Measurements from ENCODE around the gene PTPRN2.

The PTPRN2 gene

DNA sequence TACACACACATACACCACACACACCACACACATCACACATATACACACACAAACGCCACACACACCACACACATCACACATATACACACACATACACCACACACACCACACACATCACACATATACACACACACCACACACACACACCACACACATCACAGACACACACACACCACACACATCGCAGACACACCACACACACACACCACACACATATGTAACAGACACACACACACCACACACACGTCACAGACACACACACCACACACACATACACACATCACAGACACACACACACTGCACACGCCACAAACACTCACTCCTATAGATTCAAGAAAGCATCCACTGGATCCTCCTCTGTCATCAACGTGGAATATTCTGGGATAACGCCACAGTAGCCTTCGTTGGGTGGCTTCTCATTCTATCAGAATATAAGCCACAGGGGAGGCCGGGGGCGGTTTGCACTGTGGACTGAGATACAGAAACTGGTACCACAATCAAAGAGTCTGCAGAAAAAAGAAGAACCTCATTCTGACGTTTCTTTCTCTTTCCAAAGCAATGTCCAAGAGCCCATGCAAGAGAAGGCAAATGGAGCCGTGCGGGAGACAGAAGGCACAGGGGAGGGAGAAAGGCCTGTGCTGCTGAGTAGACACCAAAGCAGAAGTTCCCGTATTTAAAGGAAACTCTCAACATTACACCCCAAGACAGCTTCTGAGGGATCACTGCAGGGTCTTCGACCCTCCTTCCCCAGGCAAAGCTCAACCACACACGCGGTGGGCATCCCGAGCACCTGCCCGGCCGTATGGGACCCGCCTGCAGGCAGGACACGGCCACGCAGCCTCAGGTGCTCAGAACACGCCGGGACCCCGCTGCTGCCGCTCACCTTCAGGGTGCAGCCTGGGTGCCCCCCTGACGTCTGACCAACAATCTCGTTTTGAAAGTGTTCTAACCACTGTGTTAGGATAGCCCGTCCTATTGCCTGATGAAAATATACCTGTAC is 929.6 kb downstream of the PTPRN2 start:
- DNase-seq: no peak

DNA sequence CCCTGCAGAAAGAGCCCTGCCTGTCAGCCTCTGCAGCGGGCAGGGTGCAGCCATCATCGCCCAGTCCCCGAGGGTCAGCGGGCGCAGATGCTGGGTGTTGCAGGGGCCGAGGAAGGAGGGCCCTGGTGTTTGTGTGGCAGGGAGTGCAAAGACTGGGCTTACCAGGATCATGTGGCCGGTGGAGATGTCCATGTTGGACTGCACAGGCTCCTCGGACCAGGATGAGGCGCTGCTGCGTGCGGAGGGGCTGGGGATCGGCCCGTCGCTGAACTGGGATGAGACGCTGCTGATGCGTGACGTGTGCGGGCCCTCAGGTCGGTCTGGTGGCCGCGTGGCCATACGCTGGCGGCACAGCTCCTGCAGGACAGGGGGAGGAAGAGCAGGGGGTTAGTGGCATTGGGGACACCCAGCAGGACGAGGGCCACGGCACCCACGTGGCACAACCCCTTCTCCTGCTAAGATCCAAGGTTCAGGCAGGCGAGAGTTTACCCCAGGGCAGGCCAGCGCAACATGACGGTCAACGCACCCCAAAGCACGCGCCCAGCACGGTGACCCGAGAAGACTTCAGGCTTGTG is 931.3 kb downstream of the PTPRN2 start:
- no peak for DNase-seq

DNA sequence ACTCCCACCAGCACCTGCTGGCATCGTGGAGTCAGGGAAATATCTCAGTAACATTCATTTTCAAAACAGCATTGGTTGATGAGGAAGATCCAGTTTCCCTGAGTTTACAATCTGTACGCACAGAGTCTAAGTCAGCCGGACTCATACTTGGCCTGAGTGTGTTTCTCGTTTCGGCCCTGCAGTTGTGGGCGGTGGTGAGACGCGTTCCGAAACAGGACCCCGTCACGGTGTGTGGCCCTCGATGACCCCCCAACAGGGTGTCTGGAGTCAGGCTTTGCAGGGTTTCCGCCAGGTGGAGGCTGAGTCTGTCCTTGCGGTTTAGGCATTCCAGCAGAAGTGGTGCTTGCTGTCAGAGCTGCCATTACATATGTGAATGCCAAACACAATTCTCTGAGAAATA is 933.3 kb downstream of the PTPRN2 start:
- DNase-seq: no peak

DNA sequence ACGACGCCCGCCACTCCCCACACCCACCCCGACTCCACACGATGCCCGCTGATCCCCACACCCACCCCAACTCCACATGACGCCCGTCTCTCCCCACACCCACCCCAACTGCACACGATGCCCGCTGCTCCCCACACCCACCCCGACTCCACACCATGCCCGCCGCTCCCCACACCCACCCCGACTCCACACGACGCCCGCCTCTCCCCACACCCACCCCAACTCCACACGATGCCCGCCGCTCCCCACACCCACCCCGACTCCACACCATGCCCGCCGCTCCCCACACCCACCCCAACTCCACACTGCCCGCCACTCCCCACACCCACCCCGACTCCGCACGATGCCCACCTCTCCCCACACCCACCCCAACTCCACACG is 933.8 kb downstream of the PTPRN2 start:
- DNase-seq: no peak

DNA sequence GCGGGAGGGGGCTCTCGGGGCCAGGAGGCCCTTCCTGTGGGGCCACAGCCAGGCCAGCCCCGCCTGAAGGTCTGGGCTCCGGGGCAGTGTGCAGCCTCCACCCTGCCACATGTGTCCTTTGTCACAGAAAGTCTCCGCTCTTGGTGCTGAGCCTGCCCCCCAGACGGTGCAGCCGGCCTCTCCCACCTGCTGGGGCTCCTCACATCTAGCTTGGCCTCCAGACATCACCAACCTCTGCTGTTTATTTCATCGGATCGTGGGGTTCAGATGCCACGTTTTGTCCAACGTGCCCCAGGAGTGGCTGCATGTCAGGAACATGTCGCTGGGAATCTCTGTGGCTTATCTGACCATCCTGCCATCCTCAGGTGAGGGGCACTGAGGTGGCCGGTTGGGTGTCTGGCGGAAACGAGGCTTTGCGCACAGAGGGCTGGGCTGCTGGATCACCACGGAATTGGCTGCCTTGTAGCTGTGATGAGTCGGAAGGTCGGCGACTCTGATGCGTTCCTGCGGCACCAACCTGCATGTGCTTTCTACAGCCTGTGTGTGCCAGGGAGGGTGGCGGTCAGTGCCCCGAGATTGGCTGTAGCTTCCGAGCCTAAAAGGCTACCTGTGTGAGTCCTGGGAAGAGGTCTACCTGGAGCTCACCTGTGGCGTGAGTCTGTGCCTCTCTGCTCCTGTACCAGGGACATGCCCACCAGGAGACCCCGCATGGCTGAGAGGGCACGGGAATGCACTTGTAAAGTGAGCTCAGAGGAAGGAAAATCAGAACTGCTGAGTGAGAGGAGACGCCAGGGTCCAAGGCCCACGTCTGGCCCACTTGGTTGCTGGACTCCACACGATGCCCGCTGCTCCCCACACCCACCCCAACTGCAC is 934.4 kb downstream of the PTPRN2 start:
- DNase-seq: no peak

DNA sequence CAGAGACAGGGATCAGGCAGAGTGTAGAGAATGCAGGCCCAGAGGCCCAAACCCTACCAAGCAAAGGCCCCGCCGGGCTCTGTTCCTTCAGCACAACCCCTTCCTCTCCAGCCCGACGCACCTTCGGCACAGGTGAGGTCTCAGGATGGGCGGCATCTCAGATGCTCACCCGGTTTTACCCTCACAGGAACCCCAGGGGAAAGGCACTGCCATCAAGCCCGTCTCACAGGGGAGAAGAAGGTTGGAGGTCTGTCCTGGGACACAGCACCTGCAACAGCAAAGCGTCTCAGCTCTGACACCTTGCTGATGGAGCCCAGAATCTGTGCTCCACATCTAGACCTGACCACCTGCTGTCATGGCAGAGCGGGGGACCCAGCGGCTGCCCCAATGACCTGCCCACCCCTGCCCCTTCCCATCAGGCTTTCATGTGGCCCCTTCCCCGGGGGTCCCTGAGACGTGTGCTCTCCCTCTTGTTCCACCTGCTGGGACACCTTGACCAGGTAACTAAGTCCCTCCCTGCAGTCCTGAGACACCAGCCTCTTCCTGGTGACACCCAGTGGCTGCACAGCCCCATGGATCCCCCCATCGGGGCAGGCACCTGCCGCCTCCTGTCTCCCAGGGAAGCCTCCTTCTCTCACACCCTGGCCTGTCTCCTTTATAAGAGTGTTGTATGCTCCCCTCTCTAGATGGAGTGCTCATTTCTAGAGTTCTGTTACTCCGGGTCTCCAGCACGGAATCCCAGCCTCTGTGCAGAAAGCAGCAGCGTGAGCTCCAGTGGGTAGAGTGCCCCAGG is 935.3 kb downstream of the PTPRN2 start:
- DNase-seq: no peak

DNA sequence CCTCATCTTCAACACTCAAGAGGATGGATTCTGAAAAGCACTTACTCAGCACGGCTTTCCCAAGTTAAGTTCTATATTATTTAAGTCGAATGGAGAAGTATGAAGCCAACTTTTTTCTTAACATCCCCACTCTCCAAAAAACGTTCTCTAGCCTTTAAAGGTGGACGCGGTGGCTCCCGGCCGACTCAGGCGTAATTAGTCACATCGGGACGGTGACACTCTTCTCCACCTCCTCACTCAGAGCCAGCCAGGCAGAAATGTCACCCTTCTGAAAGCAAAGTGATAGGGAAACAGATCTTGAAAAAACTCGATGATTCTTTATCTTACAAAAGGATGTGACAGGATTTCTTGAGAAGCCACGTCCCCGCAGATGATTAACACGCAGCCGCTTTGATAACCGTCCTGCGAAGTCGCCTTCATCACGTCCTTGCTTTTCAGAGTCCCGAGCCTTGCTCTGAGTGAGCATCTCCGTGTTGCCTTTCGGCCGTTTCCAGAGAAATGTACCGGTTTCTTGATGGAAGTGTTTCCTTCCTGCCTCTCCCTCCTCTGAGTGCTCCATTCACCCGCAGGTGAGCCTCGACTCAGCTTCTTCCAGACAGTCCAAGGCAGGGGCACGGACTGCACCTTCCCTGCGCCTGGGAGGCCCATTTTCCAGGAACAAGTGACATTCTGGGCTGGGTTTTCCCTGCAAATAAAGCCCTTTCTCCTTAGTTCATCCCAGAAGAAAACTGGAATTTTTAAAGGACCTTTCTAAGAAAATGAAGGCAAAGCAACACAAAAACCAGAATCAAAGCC is 936.1 kb downstream of the PTPRN2 start:
- DNase-seq: no peak

DNA sequence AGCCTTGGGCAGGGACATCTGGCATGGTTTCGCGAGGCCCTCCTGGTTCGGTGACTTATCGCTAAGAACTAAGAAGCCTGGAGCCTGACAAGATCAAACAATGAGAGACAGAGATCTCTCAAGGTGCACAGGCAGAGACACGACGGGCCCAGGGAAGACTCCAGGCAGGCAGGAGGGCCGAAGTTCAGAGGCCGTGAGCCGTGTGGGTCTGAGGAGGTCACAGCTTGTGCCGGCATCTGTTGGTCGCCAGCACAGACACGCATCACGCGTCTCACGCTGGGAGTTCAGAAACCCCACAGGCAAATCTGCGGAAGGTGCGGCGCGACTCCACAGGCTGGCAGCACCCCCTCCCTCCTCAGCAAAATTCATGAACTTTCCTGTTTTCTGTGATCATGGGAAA is 936.8 kb downstream of the PTPRN2 start:
- DNase-seq: no peak

DNA sequence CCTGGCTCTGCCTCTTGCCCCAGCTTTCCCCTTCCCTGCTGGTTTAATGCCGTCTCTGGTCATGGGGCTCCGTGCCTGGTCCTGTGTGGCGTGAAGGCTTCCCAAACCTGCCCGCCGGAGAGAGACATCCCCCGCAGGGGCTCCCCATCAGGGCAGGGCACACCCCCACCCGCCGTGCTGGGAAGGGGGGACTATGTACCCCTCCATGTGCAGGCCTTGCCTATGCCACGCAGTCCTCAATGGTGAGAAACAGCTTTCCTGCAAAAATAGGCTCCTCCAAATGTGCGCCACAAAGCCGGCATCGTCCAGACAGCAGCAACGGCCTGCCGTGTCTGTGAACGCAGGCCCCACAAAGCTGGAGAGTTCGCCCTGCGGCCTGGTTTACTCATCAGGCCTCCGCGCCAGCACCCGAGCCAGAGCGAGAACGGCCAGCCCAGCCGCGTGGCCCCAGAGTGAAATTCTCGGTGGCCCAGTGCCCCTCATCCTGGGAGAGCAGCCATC is 937.4 kb downstream of the PTPRN2 start:
- no peak for DNase-seq

DNA sequence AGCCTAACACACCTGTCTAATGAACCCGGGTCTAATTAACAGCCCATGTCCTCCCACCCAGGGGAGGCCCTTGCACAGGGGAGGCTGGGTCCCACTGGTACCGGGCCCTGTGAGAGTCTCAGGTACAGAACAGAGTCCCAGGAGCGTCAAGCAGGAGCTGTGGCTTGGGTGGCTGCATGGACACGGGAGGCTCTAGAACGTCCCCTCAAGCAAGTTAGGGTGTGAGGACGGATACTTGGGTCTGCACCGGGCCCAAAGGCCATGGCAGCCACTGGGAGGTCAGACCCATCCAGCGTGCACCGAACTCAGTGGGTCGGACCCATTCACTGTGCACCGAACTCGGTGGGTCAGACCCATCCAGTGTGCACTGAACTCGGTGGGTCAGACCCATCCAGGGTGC is 941.1 kb downstream of the PTPRN2 start:
- DNase-seq: no peak

DNA sequence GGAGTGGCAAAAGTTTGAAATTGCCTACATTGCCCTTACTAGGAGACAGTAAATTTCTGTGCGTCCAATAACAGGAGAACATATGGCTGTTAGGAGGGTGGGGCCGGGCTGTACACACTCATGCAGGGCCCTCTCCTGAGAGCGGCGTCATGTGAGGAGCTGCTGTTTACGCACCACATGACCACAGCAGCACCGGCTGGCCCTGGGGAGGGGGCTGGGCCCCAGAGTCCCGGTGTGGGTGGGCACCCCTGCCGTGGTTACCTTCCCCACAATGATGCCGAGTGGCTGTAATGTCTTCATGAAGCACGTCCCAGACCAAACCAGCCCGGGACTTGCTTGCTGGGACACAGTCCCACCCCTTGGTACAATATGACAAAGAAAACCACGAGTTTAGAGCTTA is 942.1 kb downstream of the PTPRN2 start:
- DNase-seq: no peak

DNA sequence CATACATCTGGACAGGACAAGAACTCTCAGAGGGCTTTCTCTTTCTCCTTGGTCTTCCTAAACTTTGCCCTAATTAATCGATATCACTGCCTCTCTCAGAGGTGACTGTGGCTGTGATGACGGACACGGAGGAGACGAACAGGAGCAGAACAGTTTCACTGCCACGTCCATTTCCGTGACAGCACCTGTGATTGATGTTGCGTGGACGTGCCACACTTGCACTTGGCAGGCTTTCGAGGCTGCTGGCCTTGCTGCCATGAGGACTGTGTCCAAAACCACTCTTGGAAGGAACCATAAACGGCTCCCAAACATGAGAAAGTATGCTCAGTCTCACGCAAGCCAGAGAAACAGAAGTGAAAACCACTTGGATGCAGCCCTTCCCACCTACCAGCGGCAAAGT is 942.7 kb downstream of the PTPRN2 start:
- DNase-seq: no peak

DNA sequence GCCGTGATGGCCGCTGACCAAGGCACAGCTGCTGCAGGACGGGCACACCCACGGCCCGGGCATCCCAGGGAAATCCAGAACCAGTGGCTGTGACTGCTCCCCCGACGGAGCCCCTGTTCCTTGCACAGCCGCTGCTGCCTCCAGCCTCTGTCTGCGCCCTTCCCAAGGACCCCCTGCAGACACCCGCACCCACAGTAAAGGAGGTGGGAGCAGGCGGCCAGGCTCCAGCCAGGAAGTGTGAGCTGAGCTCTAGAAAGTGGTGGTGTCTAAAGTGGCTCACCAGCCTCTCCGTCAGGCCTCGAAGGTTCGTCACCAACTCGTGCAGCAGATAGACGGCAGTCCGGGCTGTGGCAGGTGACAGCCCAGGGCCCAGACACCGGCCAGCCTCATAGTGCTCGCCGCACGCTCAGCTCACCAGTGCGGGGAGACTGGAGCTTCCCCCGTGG is 944.1 kb downstream of the PTPRN2 start:
- no peak for DNase-seq

DNA sequence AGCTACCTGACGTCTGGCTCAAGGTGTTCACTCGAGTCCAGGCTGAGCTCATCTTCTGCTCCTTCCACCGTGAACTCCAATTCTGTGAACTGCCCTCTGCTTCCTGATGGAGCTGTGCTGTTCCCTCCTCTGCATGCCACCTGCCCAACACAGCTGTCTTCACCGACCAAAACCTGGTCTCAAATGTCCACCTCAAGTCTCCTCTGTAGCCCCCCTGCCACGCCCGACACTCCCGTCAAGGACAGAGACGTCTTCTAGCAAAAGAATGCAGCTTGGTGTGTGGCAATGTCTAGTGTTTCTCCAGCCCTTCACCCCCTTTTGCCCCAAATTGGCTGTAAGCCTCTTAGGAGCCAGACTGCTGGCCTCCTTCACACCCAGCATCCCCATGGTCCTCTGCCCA is 945.8 kb downstream of the PTPRN2 start:
- DNase-seq: no peak

DNA sequence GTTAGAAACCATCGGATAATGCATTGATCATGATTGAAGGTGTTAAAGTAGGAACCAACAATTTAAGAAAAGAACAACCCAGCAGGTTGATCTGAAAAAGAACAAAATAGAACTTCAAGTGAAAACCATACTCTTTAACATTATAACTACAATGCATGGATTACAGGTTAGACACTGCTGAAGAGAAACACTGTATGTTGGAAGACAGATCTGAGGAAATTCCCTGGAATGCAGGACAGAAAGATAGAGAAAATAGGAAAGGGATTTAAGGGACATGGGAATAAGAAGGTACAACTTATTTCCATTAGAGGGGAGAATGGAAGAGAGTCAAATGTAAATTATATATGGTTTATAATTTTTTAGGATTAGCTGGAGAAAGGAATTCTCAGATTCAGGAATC is 947.5 kb downstream of the PTPRN2 start:
- DNase-seq: no peak

DNA sequence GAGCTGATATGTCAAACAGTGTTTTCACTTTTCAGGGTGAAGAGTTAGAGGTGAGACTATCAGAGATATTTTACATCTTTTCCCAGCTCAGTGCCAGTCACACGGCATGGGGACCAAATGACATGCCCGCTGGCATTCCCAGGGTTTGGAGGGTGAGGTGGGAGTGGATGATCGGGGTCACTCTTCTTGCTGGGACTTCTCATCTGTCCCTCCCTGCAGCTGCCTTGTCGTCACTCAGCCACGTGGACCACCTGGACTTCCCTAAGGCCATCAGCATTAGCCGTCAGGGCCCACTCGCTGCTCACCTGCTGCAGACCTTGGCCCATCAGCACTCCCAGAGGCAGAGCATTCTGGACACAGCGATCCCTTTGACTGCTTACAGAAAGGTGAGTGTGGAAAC is 949.1 kb downstream of the PTPRN2 start:
- no peak for DNase-seq

DNA sequence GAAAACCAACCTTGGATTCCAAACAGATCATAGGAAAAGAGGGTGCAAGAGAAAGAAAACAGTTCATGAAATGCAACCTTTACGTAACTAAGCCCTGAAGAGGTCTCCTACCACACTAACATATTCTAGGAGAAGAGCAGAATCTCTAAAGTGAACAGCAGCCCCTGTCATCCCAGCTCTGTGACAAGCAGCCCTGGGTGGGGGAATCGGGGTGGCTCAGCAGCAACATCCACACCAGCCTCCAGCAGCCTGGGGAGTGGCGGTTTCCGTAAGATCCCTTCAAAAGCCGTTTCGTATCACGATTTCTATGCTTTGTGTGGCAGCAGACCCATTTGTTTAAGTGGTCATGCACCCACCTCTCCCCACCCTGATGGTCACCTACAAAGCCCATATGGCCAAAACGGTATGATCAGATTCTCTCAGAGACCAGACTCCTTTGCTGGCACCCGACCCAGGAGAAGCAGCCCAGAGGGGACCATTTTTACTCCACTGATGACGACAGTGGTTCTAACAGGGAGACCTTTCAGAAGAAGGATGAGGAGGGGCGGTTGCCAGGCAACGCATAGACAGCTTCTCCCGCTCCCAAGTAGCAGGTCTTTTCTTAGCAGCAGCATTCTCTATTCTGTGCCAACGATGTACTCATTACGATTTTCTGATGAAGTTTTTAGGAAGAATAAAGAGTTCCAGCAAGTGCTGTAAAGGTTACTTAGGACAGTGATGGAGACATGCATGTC is 950.2 kb downstream of the PTPRN2 start:
- DNase-seq: no peak

DNA sequence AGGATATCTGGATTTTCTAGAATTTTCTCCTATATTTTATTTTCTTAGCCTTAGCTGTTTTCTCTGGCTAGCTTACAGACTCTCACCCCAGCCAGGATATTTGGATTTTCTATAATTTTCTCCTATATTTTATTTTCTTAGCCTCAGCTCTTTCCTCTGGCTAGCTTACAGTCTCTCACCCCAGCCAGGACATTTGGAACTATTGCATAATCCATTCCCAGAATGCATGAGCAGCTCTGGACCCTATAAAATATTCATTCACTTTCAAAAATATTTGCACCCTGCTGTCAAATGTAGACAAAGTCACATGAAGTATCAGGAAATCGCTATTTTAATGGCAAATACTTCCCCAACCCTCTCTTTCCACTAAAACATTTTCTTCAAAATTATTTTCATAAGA is 952.0 kb downstream of the PTPRN2 start:
- DNase-seq: no peak

DNA sequence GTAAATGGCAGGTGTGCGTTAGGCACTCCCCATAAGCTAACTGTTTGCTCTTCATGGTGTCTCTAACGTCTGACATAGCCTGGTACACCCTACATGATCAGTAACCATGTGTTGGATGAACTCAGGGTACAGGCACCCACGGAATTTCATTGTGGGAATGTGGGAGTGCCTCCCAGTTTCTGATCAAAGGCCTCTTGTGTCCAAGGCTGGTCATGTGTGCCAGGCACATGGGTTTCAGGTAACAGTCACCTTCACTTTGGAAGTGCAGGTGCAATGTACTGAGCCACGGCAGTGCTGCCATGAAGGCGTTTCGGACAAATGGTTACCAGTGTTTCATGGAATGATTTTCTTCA is 952.5 kb downstream of the PTPRN2 start:
- no peak for DNase-seq

DNA sequence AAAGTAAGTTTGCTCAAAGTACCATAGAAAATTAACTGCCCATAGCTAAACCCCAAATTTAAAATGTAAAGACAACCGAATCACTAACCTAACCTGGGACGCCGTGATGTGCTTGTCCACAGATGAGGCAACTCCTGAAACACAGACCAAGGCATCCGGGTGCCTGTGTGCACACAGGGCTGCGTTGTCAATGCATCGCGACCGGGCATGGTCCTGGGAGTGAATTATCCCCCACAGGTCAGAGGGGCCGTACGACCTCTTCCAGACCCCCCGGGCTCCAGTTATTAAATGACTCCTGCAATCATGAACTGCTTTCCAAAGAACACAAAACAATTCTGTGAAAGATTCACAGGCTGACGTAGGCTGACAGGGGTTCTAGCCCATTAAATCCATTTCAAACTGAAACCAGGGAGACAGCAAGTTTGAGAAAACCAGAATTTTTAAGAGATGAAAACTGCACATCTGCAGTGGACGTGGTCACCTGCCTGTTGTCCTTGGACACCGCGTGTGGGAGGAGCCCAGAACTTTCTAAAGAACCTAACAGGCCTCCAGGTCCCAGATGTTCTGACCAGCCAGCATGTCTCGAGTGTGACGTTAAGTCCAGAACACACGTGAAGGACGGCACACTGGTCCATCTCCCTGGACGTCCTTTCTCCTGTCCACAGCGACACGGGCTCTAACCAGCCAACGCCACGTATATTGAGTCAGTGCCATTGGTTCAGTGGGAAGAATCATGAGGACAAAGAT is 953.0 kb downstream of the PTPRN2 start:
- no peak for DNase-seq

Data from NCI-H146 (cell line).